ENCODE measurements around the gene PTPRN2.

The PTPRN2 gene

DNA sequence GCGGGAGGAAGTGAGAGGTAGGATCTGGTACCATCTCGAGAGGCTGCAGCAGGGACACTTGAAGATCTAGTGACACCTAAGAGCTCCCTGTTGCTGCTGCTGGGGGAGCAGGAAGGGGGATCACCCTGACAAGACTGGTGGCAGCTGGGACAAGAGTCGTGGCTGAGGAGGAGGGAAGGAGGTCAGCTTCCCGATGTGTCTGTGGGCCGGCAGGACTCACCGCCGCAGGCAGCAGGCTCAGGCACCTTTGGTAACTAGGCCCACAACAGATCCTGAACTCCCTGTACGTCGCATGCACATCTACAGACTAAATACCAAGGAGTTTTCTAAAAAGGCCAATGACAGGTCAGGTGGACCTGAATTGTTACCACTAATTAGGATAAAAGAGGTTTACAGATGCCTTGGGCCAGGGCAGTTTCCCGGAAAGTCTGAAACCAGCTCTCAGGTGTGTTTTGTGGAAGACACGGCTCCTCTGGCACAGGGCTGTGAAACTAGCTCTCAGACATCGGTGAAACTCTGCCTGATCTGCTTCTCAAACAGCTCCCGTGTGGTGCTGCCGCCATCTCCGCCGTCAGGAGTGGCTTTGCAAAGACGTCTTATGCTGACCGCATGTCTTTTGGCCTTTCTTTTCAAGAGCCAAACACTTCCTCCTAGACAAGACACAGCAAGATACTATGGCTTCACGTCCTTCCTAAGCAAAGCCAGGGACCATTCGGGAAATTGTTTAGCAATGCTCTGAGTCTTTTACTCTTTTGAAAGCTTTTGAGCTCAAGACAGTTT is 609.7 kb downstream of the PTPRN2 start:
- DNase-seq, result no peak

- no peak for DNase-seq
These were observed 610.3 kb downstream of the PTPRN2 start for GRCh38 chr7:157977306-157977705.

GRCh38 chr7:157976406-157976805 is 611.2 kb downstream of the PTPRN2 start:
- DNase-seq, result no peak

GRCh38 chr7:157975401-157976372 is 611.9 kb downstream of the PTPRN2 start:
- DNase-seq, result no peak

GRCh38 chr7:157974678-157975230 is 612.9 kb downstream of the PTPRN2 start:
- DNase-seq, result no peak

GRCh38 chr7:157973971-157974677 is 613.5 kb downstream of the PTPRN2 start:
- no peak for DNase-seq

DNA sequence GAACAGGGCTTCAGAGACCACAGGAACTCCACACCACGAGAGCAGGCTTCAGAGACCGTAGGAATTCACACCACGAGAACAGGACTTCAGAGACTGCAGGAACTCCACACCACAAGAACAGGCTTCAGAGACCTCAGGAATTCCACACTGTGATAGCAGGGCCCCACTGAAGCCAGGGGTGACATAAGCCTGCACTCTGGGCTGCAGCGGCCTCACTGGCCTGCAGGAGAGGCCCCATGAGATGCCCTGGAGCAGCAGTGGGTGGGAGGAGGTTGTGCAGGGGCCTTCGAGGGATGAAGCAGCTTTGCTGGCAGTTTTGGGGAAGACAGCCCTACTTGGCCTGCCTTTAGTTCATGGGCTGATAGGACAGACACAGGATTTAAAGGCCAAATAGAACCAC is 614.7 kb downstream of the PTPRN2 start:
- DNase-seq, result no peak

DNA sequence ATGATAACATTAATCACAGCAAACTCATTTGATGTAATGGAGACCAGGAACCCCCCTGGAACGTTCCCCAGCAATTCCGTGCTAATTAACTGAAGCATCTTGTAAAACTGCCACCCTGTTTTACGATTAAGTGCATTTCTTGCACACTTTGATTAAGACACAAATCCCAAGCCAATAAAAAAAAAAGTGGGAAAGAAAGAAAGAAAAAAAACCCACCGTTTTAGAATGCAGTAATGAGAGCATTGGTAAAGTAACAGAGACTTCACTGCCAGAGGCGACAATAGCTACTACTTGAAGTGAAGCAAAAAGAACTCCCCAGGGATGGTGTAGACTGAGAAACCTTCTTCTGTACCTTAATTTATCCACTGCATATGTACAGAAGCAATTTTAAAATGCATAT is 616.1 kb downstream of the PTPRN2 start:
- DNase-seq, result no peak

DNA sequence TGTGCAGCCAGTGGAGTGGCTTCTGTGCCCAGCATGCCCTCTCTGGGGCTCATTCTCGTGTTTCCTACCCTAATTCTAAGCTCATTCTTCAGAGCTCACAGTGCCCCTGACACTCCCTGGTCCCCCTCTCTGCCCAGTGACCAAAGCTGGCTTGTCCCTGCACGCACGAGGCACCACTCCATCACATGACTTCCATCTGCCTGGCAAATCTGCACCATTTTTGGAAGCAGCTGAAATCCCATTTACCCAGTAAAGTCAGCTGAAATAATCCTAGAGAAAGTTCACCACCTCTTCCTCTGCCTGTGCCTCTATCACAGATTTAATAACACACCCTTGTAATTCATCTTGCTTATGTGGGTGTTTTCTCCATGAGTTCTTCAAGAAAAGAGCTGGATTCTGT is 616.9 kb downstream of the PTPRN2 start:
- DNase-seq, result no peak

GRCh38 chr7:157969995-157970394 is 617.6 kb downstream of the PTPRN2 start:
- no peak for DNase-seq

DNA sequence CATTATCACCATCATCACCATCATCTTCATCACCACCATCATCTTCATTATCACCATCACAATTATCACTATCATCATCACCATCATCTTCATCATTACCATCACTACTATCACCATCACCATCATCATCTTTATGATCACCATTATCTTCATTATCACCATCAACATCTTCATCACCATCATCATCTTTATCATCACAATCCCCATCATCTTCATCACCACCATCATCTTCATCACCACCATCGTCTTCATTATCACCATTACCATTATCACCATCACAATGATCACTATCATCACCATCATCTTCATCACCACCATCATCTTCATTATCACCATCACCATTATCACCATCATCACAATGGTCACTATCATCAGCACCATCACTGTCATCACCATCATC is 621.1 kb downstream of the PTPRN2 start:
- no peak for DNase-seq

GRCh38 chr7:157964521-157964920 is 623.1 kb downstream of the PTPRN2 start:
- no peak for DNase-seq

DNA sequence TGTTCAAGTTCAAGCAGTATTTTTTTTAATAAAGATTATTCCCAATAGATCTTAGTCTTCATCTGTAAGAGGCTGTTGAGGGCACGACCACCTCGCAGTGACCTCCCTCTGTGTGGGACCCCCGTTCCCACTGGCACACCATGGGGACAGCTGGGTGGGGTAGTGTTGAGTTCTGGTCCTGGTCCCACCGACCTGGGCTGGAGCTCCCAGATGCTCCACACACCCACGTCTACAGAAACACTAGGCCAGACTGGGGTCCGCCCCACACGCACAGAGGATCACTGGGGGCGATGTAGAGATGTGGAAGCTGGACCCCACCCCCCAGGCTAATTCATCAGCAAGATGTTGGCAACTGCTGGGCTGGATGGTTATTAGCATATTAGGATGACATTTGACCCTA is 623.6 kb downstream of the PTPRN2 start:
- DNase-seq, result no peak

- DNase-seq, result no peak
These were observed 624.1 kb downstream of the PTPRN2 start for GRCh38 chr7:157963526-157963925.

GRCh38 chr7:157962458-157963306 is 624.9 kb downstream of the PTPRN2 start:
- no peak for DNase-seq

DNA sequence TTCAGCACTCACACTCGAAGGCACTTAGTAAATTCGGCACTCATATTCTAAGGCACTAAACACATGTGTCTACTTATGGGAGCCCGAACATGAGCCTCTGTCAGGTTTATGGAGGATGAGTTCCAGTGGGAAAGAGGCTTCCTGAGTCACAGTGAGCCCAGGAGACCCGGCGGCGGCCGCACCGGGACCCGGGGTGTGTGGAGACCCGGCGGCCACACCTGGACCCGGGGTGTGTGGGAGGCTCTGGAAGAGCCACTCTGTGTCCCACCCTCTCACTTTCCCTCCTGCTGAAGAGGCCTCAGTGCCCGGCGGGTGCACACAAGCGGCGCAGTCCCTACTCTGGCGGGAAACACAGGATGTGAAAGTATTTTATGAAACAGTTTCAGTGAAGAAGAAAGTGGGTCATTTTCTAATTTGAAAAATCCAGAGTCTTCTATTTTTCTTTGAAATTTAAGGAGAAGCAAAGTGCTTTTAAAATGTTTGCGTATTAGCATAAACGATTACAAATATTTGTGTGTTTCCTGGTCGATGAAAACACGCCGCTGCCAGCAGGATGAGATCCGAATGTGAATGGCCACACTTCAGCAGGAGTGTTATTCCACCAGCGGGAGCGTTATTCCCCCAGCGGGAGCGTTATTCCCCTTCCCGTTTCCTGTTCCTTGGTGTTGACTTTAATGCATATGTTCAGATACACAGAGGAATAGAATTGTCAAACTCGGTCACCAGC is 625.7 kb downstream of the PTPRN2 start:
- DNase-seq, result no peak

DNA sequence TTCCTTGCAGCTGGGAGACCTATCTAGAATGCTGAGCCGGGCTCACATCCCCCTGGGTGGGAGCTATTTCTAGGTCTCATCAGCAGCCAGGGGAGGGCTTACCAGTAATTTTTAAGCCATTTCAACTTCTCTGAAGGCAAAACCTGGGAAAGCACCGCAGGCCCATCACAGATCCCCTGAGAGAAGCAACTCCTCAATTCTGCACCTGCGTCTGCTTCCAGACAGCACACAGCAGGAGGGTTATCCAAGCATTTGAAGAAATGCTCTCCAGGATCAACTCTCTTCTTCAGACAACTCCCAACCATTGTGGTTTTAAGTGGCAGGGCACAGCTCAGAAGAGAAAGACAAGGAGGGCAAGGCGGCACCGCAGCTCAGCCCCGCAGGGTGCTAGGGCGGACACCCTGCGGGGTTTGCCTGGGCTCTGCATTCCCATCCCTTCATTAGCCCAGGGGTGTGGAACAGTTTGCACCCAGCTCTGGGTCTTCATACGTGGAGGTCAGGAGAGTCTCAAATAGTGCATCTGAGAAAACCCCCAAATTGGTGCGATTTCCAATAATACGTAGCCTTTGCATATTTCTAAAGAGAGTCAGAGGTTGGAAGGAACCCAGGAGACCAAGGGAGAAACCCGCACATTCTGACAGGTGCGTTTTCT is 632.1 kb downstream of the PTPRN2 start:
- no peak for DNase-seq

DNA sequence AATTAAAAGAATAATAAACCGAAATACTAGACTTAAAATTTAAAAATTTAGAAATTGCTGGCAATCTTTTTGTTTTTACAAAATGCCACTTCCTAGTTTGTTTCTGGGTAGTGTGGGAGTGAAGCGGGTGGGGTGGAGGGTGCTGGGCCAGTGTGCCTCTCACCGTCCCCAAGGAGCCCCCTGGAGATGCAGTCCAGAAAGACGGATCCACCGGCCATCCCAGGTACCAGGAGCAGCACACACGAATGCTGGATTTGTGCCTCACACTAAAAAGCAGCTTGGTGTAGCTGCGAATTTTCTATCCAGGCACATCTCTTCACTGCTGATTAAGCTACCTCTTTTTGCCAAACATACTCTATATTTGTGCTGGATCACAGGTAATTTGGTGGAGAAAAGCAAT is 632.7 kb downstream of the PTPRN2 start:
- no peak for DNase-seq

GRCh38 chr7:157952841-157953645 is 634.6 kb downstream of the PTPRN2 start:
- DNase-seq, result no peak
